GM12878 (cell line): Measurements from ENCODE around the gene GTPBP1. TPM values are rescaled to one million over a fixed set of nuclear protein-coding genes. Genes with fewer than 3 reads are reported as not detected.

Experiments
- BCL3 ChIP-seq: IDR thresholded peaks from 2 replicates; pipeline ENCODE4 v1.6.1; 2011; ENCODE audit warnings: borderline replicate concordance, low read depth, mild to moderate bottlenecking, moderate library complexity, low read length; ENCODE audit not compliant: insufficient read depth, poor library complexity, severe bottlenecking
- CBFB ChIP-seq: IDR thresholded peaks from 2 replicates; pipeline ENCODE4 v1.6.1; 2016; ENCODE audit warnings: antibody characterized with exemption, low read depth
- EGR1 ChIP-seq, 2 experiments: IDR thresholded peaks; 1 replicate in 1 of 2; 2 replicates in 1 of 2; pipeline ENCODE4 v1.6.1; 2011 to 2012; ENCODE audit warnings: low read depth in 2 of 2, low read length in 2 of 2, borderline replicate concordance in 1 of 2, mild to moderate bottlenecking in 1 of 2, moderate library complexity in 1 of 2
- ELK1 ChIP-seq: IDR thresholded peaks from 2 replicates; pipeline ENCODE4 v1.6.1; 2012; ENCODE audit warnings: low read depth, low read length, improper control_type of control experiment
- GATAD2B ChIP-seq: fragments of 450-650 bp; conservative IDR thresholded peaks from 2 replicates; pipeline ENCODE4 v1.6.1; 2017; ENCODE audit warnings: low read depth, mild to moderate bottlenecking, moderate library complexity
- HCFC1 ChIP-seq: fragments of 150-350 bp; IDR thresholded peaks from 2 replicates; pipeline ENCODE4 v1.6.1; 2014; ENCODE audit warnings: low read length
- HDAC2 ChIP-seq: fragments of 200-600 bp; sonication (generic); IDR thresholded peaks from 2 replicates; pipeline ENCODE4 v1.6.1; 2017
- IKZF1 ChIP-seq: fragments of 450-650 bp; conservative IDR thresholded peaks from 2 replicates; pipeline ENCODE4 v1.6.1; 2017; ENCODE audit warnings: antibody characterized with exemption, mild to moderate bottlenecking
- IKZF2 ChIP-seq, 2 experiments: fragments of 450-650 bp; IDR thresholded peaks; 2 replicates each; pipeline ENCODE4 v1.6.1; 2017; ENCODE audit warnings: mild to moderate bottlenecking in 2 of 2, moderate library complexity in 2 of 2
- KDM1A ChIP-seq: fragments of 200-600 bp; sonication (generic); IDR thresholded peaks from 2 replicates; pipeline ENCODE4 v1.6.1; 2016; ENCODE audit warnings: borderline replicate concordance
- MEF2A ChIP-seq: IDR thresholded peaks from 2 replicates; pipeline ENCODE4 v1.6.1; 2011; ENCODE audit warnings: low read depth, mild to moderate bottlenecking, low read length, moderate library complexity; ENCODE audit not compliant: insufficient read depth
- MTA3 ChIP-seq: IDR thresholded peaks from 2 replicates; pipeline ENCODE4 v1.6.1; 2012; ENCODE audit warnings: low read length, inconsistent platforms, borderline replicate concordance
- MYB ChIP-seq: fragments of 150-350 bp; IDR thresholded peaks from 2 replicates; pipeline ENCODE4 v1.6.1; 2014; ENCODE audit warnings: mild to moderate bottlenecking, low read depth, low read length, borderline replicate concordance
- NKRF ChIP-seq: fragments of 450-650 bp; conservative IDR thresholded peaks from 2 replicates; pipeline ENCODE4 v1.6.1; 2017; ENCODE audit warnings: mild to moderate bottlenecking, moderate library complexity
- PAX8 ChIP-seq: fragments of 450-650 bp; IDR thresholded peaks from 2 replicates; pipeline ENCODE4 v1.6.1; 2017; ENCODE audit warnings: mild to moderate bottlenecking, moderate library complexity
- POLR2AphosphoS2 ChIP-seq: IDR thresholded peaks from 2 replicates; pipeline ENCODE4 v1.6.1; 2011; ENCODE audit warnings: low read depth, mild to moderate bottlenecking, low read length, improper control_type of control experiment, moderate library complexity
- RB1 ChIP-seq: fragments of 450-650 bp; formaldehyde crosslinking; IDR thresholded peaks from 2 replicates; pipeline ENCODE4 v1.6.1; 2017; ENCODE audit warnings: mild to moderate bottlenecking, borderline replicate concordance
- SMC3 ChIP-seq: IDR thresholded peaks from 2 replicates; pipeline ENCODE4 v1.6.1; 2011; ENCODE audit warnings: low read length, improper control_type of control experiment, borderline replicate concordance
- SP1 ChIP-seq: IDR thresholded peaks from one replicate; pipeline ENCODE4 v1.6.1; 2011; ENCODE audit warnings: low read depth, low read length
- SPI1 ChIP-seq: IDR thresholded peaks from 2 replicates; pipeline ENCODE4 v1.6.1; 2011; ENCODE audit warnings: low read depth, mild to moderate bottlenecking, low read length, moderate library complexity, borderline replicate concordance; ENCODE audit not compliant: insufficient read depth
- YY1 ChIP-seq: IDR thresholded peaks from 2 replicates; pipeline ENCODE4 v1.6.1; 2011; ENCODE audit warnings: low read depth, mild to moderate bottlenecking, low read length
- ZBTB11 ChIP-seq: fragments of 450-650 bp; formaldehyde crosslinking; IDR thresholded peaks from 2 replicates; pipeline ENCODE4 v1.5.0; 2022; ENCODE audit warnings: mild to moderate bottlenecking, missing genetic modification characterization
- polyA plus RNA-seq, 11 experiments: library from polyadenylated mRNA; depleted of rRNA in 4 of 11; unstranded in 6 of 11; stranded (reverse) in 5 of 11; fragments of >200 nt; fragmentation: Nextera tagmentation in 4 of 11; fragmentation: Illumina TruSeq in 1 of 11; extraction: Ambion mirVana in 4 of 11; extraction: Trizol in 1 of 11; gene quantifications; 1 replicate in 1 of 11; 2 replicates in 10 of 11; pipeline versions ENCODE4 v1.2.1 to v1.2.3, GENCODE V29; 2011 to 2016; ENCODE audit warnings: inconsistent platforms in 2 of 11, missing spikeins in 2 of 11, low read depth in 1 of 11
- total RNA-seq, 4 experiments: library from RNA; depleted of rRNA in 3 of 4; stranded (reverse); fragments of >200 nt in 3 of 4; fragmentation: Illumina TruSeq in 1 of 4; extraction: Trizol in 1 of 4; gene quantifications; 2 replicates each; pipeline versions ENCODE4 v1.2.1 to v1.2.3, GENCODE V29; 2013 to 2021

The GTPBP1 gene
- total and polyA plus RNA-seq, 10 of the 15 experiments (the other 5 are each of a cell fraction or from before 2014, with no cell fraction given), result 0.89 to 63.1 (median 34.2) TPM

- TF ChIP-seq MTA3 (no peak; the same call in 1 of the 2 replicates), EGR1 (IDR thresholded peaks at IDR 0.05; ENCODE audit: borderline replicate concordance in 1 of 2, low read depth in 2 of 2, low read length in 2 of 2) (peak in 1 of 2 experiments; percentile 91; a peak in 2 of 3 replicates), IKZF1 (peak; percentile 98), HDAC2 (peak; percentile 99; the same call in 1 of the 2 replicates), CBFB (peak; percentile 68; the same call in 1 of the 2 replicates), POLR2AphosphoS2 (peak; percentile 79; the same call in 1 of the 2 replicates), SPI1 (no peak), ZBTB11 (peak; percentile 79), YY1 (peak; percentile 99), GATAD2B (peak; percentile 71), NKRF (peak; percentile 93), KDM1A (no peak), HCFC1 (peak; percentile 86), MYB (no peak), PAX8 (no peak), SMC3 (peak; percentile 59; the same call in 1 of the 2 replicates), ELK1 (peak; percentile 90), IKZF2 (IDR thresholded peaks at IDR 0.05) (peak in 1 of 2 experiments; percentile 33; a peak in 1 of 4 replicates), BCL3 (peak; percentile 13), MEF2A (peak; percentile 59; the same call in 1 of the 2 replicates), RB1 (peak; percentile 90; the same call in 1 of the 2 replicates), SP1 (peak; percentile 64)
These were observed 24.0 kb upstream of the GTPBP1 start, which contains the start of gene TOMM22 (continued) for GRCh38 chr22:38681582-38682335.
